ENCODE measurements around the gene TSGA10. TPM values are rescaled to one million over a fixed set of nuclear protein-coding genes. Genes with fewer than 3 reads are reported as not detected.

The TSGA10 gene
- polyA plus RNA-seq, 3 donors, result 0.32 to 2.2 (median 0.79) TPM

- Histone ChIP-seq H3K4me2 (replicated peaks; ENCODE audit: extremely low read depth, low read length, poor library complexity, severe bottlenecking) (peak within 1 kb of the TSS; percentile 83), H3K4me1 (ENCODE audit: control insufficient read depth in 1 of 2, insufficient read depth in 2 of 2, low read length in 2 of 2) (peaks cover 21 to 36% of the 10 kb centered on the region in 2 donors), H3K9me3 (replicated peaks in 1 of 2; ENCODE audit: control insufficient read depth in 1 of 2, insufficient read depth in 1 of 2, low read length in 2 of 2) (no peaks in the 10 kb centered on the region), H2AFZ (ENCODE audit: insufficient read depth, low read depth, low read length, poor library complexity, severe bottlenecking) (peak within 1 kb of the TSS; percentile 99), H3K27me3 (ENCODE audit: control insufficient read depth in 2 of 2, insufficient read depth in 2 of 2, low read length in 2 of 2) (peaks cover 0 to 5% of the 10 kb centered on the region in 2 donors), H4K20me1 (ENCODE audit: insufficient read depth, low read length) (no peaks in the 10 kb centered on the region), H3K4me3 (replicated peaks in 1 of 3; ENCODE audit: low read depth in 2 of 3, low read length in 3 of 3) (peak within 1 kb of the TSS; percentile 79 to 99 (median 97)), H3K36me3 (replicated peaks in 1 of 2; ENCODE audit: control insufficient read depth in 1 of 2, insufficient read depth in 2 of 2, low read length in 2 of 2) (no peaks in the 10 kb centered on the region), H3K9ac (ENCODE audit: insufficient read depth, low read length, poor library complexity, severe bottlenecking) (peak within 1 kb of the TSS; percentile 76), H3K27ac (ENCODE audit: low read depth in 1 of 2, low read length in 2 of 2) (peak within 1 kb of the TSS; percentile 56 to 65), H3K79me2 (ENCODE audit: insufficient read depth, low read length) (no peaks in the 10 kb centered on the region)
- Mint-ChIP-seq H3K4me1 (peaks cover 48% of the 10 kb centered on the region), H3K9me3 (peaks cover 0 to 2% (median 0%) of the 10 kb centered on the region in 7 donors), H3K27me3 (ENCODE audit: low read depth in 3 of 3) (peaks cover 0 to 15% (median 9%) of the 10 kb centered on the region in 3 donors), H3K36me3 (no peaks in the 10 kb centered on the region), H3K4me3 (peak within 1 kb of the TSS; percentile 96 to 98), H3K27ac (peak within 1 kb of the TSS; percentile 79 to 89 (median 87))
- peak; percentile 72 to 79 (median 74) for DNase-seq
- intact Hi-C loops (cut with micrococcal nuclease), result loop anchor here in 1 of 2 donors (5.0 kb wide), 1 partner anchor 36 kb away; no protein-coding TSS in a partner anchor
- under 1% methylated on average over 74 of the region's 84 CpGs for WGBS (ENCODE audit: insufficient coverage)
- TF ChIP-seq, protein P1, sequence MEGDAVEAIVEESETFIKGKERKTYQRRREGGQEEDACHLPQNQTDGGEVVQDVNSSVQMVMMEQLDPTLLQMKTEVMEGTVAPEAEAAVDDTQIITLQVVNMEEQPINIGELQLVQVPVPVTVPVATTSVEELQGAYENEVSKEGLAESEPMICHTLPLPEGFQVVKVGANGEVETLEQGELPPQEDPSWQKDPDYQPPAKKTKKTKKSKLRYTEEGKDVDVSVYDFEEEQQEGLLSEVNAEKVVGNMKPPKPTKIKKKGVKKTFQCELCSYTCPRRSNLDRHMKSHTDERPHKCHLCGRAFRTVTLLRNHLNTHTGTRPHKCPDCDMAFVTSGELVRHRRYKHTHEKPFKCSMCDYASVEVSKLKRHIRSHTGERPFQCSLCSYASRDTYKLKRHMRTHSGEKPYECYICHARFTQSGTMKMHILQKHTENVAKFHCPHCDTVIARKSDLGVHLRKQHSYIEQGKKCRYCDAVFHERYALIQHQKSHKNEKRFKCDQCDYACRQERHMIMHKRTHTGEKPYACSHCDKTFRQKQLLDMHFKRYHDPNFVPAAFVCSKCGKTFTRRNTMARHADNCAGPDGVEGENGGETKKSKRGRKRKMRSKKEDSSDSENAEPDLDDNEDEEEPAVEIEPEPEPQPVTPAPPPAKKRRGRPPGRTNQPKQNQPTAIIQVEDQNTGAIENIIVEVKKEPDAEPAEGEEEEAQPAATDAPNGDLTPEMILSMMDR (IDR thresholded peaks at IDR 0.05), result no peak
Observed at GRCh38 chr2:99141110-99142108, 13.3 kb downstream of the TSGA10 start, which contains the start of gene C2orf15. Gene C2orf15, plus strand, starts transcription at chr2:99141707. Its CDS starts 8,852 bp downstream, at chr2:99150559.

GRCh38 chr2:99140860-99141109, 14.0 kb downstream of the TSGA10 start:
- Histone ChIP-seq H3K79me2 (ENCODE audit: insufficient read depth, low read length) (no peaks in the 10 kb centered on the region), H4K20me1 (ENCODE audit: insufficient read depth, low read length) (no peaks in the 10 kb centered on the region), H3K4me1 (ENCODE audit: control insufficient read depth in 1 of 2, insufficient read depth in 2 of 2, low read length in 2 of 2) (peaks cover 21 to 36% of the 10 kb centered on the region in 2 donors), H3K9me3 (replicated peaks in 1 of 2; ENCODE audit: control insufficient read depth in 1 of 2, insufficient read depth in 1 of 2, low read length in 2 of 2) (no peaks in the 10 kb centered on the region), H3K36me3 (replicated peaks in 1 of 2; ENCODE audit: control insufficient read depth in 1 of 2, insufficient read depth in 2 of 2, low read length in 2 of 2) (no peaks in the 10 kb centered on the region), H3K27me3 (ENCODE audit: control insufficient read depth in 2 of 2, insufficient read depth in 2 of 2, low read length in 2 of 2) (peaks cover 0 to 5% of the 10 kb centered on the region in 2 donors), H3K4me2 (replicated peaks; ENCODE audit: extremely low read depth, low read length, poor library complexity, severe bottlenecking) (peak overlapping the region; percentile 83), H3K9ac (ENCODE audit: insufficient read depth, low read length, poor library complexity, severe bottlenecking) (peak overlapping the region; percentile 76), H2AFZ (ENCODE audit: insufficient read depth, low read depth, low read length, poor library complexity, severe bottlenecking) (peak overlapping the region; percentile 99), H3K4me3 (replicated peaks in 1 of 3; ENCODE audit: low read depth in 2 of 3, low read length in 3 of 3) (peak overlapping the region; percentile 79 to 99 (median 97)), H3K27ac (ENCODE audit: low read depth in 1 of 2, low read length in 2 of 2) (peak overlapping the region; percentile 56 to 65)
- Mint-ChIP-seq H3K27ac (peak overlapping the region; percentile 33 to 88 (median 70)), H3K4me1 (peaks cover 48% of the 10 kb centered on the region), H3K27me3 (ENCODE audit: low read depth in 3 of 3) (peaks cover 0 to 15% (median 9%) of the 10 kb centered on the region in 3 donors), H3K36me3 (no peaks in the 10 kb centered on the region), H3K9me3 (peaks cover 0 to 2% (median 0%) of the 10 kb centered on the region in 7 donors), H3K4me3 (peak overlapping the region; percentile 96 to 98)
- intact Hi-C loops (cut with micrococcal nuclease), result loop anchor here in 1 of 2 donors (5.0 kb wide), 1 partner anchor 37 kb away; no protein-coding TSS in a partner anchor
- peak in 1 of 3 donors; percentile 10 for DNase-seq
- WGBS (ENCODE audit: insufficient coverage), result under 1% methylated on average over 20 of the region's 21 CpGs
- TF ChIP-seq, protein P1 (IDR thresholded peaks at IDR 0.05), result no peak

Data from CD14-positive monocyte (primary cell).